ENCODE measurements around the gene SRRM2.

The SRRM2 gene

GRCh38 chr16:2736476-2737237 lies 15.8 kb upstream of the SRRM2 start:
- H3K4me3 ChIP-seq (ENCODE audit: low read length), result no peak overlapping the region
- DNase-seq (ENCODE audit: low read depth), result no peak
- no peak for TF ChIP-seq CTCF (conservative IDR thresholded peaks at IDR 0.05; ENCODE audit: low read length)

DNA sequence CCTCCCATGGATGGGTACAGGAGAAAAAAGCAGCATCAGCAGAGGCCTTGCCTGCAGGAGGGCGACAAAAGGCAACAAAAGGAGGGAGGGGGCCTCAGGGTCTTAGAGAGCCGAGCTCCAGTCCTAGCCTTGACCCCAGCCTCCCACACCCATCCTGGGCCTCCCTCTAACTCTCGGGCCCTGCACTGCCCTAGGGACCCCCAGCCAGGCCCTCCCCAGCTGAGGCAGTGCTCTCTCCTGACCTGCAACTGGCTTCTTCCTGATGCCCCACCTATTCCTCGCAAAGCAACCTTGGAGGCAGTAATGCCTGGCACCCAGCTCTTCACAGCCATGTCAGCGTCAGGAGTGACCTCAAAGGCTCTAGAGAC lies 15.2 kb upstream of the SRRM2 start:
- no peak overlapping the region for H3K4me3 ChIP-seq (ENCODE audit: low read length)
- DNase-seq (ENCODE audit: low read depth), result no peak
- no peak for TF ChIP-seq CTCF (conservative IDR thresholded peaks at IDR 0.05; ENCODE audit: low read length)

DNA sequence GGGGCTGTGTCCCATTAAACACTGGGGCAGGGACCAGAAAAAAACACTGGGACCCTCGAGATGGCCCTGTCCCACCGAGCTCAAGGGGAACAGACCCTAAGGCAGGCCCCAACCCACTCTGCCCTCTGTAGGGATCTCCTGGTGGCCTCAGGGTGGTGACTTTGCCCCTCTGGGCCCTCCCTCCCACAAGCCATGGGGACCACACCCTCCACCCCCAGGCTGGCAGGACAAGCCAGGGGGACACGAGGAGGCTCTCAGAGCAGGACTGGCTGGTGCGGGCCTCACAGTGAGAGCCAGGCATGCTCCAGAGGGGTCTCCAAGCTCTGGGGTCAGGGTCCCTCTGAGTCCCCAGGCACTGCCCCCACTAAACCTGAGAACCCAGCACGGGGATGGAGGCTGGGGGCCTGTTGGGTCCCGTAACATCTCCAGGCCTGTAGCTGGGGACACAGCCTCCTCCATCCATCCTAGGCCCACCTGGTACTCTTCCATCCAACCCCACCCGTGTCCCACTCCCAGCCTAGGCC lies 14.5 kb upstream of the SRRM2 start:
- no peak overlapping the region for H3K4me3 ChIP-seq (ENCODE audit: low read length)
- DNase-seq (ENCODE audit: low read depth), result no peak
- TF ChIP-seq CTCF (conservative IDR thresholded peaks at IDR 0.05; ENCODE audit: low read length), result no peak

GRCh38 chr16:2738615-2739014 lies 13.8 kb upstream of the SRRM2 start:
- H3K4me3 ChIP-seq (ENCODE audit: low read length), result no peak overlapping the region
- TF ChIP-seq CTCF (conservative IDR thresholded peaks at IDR 0.05; ENCODE audit: low read length), result no peak
- no peak for DNase-seq (ENCODE audit: low read depth)

DNA sequence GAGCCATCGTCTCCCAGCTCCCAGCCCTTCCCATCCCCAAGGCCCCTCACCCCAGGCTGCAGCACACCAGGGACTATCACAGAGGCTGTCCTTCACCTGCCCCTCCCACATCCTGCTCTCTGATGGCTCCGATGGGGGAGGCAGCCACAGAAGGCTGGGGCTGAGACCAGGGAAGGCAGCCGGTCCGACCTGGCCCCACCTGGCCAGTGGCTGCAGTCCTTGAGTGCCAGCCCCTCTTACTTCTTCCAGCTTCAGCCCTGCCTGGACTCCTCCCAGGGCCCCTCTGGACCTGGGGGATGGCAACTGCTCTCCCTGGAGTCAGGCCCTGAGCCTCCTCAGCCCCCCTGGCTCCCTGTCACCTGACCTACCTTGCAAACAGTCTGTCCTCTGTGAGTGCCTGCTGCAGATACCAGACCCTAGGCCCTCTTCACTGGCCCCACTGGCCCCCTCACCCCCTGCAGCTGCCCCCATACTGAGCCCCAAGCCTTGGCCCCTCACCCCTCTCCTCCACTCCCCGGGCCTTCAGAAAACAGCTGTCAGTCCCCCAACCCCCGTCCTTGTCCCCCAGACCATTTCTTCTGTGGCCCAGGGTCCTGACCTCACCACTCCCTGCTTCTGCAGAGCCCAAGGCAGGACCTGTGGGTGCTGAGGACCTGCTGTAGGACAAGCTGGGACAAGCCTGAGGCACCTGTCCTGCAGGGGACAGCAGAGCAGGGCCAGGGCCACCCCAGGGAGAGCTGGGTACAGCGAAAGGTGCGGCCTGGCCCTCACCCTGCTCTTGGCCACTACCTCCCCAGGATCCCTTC lies 12.6 kb upstream of the SRRM2 start:
- H3K4me3 ChIP-seq (ENCODE audit: low read length), result no peak overlapping the region
- no peak for TF ChIP-seq CTCF (conservative IDR thresholded peaks at IDR 0.05; ENCODE audit: low read length)
- no peak for DNase-seq (ENCODE audit: low read depth)

DNA sequence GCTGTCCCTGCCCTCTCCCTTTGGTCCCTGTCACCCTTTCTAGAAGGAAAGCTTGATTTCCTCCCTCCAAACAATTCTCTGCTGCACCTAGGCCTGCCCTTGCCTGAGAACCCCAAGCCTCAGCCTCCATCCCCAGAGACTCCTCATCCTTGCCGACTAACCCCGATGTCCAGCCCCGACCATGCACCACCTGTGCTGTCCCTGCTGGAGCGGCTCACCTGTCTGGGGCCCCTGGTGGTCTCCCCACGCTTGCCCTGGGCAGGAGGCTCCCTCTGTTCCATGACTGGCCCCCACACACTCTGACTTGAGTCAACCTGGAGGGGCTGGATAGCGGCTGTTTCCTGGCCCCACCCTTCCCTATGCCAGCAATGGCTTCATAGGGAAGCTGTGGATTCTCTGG lies 12.0 kb upstream of the SRRM2 start:
- no peak for DNase-seq (ENCODE audit: low read depth)
- H3K4me3 ChIP-seq (ENCODE audit: low read length), result no peak overlapping the region
- no peak for TF ChIP-seq CTCF (conservative IDR thresholded peaks at IDR 0.05; ENCODE audit: low read length)

Measured in AG10803 (cell line).